ENCODE data around the gene CPXM1.

DNA sequence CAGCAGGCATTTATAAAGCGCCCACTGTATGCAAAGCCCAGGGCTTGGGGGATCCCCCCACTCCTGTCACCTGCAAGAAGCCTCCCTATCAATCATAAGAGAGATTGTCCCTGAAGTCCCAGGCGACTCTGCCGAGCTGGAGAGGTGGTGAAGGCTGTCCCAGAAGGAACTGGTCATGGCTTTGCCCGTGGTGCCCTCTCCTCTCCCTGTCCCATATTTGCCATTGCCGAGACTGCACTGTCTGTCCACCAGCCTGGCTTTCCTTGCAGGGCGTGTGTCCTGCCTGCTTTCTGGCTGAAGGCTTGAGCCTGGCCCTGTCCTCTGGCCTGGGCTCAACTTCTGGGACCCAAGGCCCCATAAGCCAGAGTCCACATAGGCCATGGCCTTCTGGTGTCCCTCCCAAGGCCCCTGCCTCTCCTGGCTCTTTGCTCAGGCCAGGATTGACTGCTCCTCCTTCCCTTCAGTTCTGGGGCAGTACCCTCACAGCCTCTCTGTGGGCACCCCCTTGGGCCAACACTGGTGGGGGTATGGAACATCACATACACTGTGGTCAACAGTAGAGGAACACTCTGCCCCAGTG is 46.9 kb downstream of the CPXM1 start:
- no peak for TF ChIP-seq POLR2AphosphoS5 (IDR thresholded peaks at IDR 0.05; ENCODE audit: borderline replicate concordance, low read depth, low read length)
- no peak for TF ChIP-seq EZH2 (IDR thresholded peaks at IDR 0.05)
- no peak for TF ChIP-seq FOXP2 (optimal IDR thresholded peaks at IDR 0.05; ENCODE audit: control extremely low read depth, extremely low read length, insufficient read depth)
